Adipocyte (in vitro differentiated cells): Measurements from ENCODE around the gene FAM236B.
"Not testable (repeated sequence)": the region's sequence is repeated elsewhere in the genome, so short reads cannot be mapped to it uniquely, and the experiment has no call there.

Source experiments
- DNase-seq: peaks from one replicate; pipeline ENCODE4 v3.0.0-alpha.2; 2015; ENCODE audit warnings: low read depth
- H3K27me3 ChIP-seq: replicated peaks from 2 replicates; pipeline ENCODE4 v1.7.0; 2013; ENCODE audit warnings: mild to moderate bottlenecking, low read length, moderate library complexity; ENCODE audit not compliant: control insufficient read depth, insufficient read depth
- H3K36me3 ChIP-seq: 2 replicates; pipeline ENCODE4 v1.7.0; 2013; ENCODE audit warnings: low read length, mild to moderate bottlenecking, moderate library complexity; ENCODE audit not compliant: control insufficient read depth, insufficient read depth, severe bottlenecking
- H3K4me1 ChIP-seq: 2 replicates; pipeline ENCODE4 v1.7.0; 2013; ENCODE audit warnings: mild to moderate bottlenecking, low read length, moderate library complexity; ENCODE audit not compliant: control insufficient read depth, insufficient read depth
- H3K4me3 ChIP-seq: 2 replicates; pipeline ENCODE4 v1.7.0; 2013; ENCODE audit warnings: mild to moderate bottlenecking, low read length, moderate library complexity
- H3K9ac ChIP-seq: 2 replicates; pipeline ENCODE4 v1.7.0; 2013; ENCODE audit warnings: mild to moderate bottlenecking, low read length, moderate library complexity
- H3K9me3 ChIP-seq: 2 replicates; pipeline ENCODE4 v1.7.0; 2013; ENCODE audit warnings: mild to moderate bottlenecking, low read length, moderate library complexity; ENCODE audit not compliant: control insufficient read depth

FAM236B gene

DNA sequence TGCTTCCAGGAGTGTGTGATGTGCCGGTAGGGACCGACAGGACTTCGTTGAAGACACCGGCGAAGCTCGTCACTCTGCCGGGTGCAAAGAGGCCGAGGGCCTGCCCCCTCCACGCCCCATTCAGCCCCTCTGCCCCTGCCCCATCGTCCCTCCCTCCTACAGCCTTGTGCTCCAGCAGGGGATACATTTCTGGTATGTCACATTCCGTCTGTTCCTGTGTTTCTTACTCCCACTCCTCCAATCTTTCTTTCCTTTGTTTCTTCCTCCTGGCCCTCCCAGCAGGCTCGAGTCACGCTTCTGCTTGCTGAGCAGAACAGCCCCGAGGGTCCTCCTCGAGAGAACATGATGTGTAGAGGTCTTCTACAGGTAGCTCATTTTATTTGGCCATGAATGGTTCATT lies at the start of gene FAM236B:
TSS of gene FAM236B (minus strand) at position 101 of the 400 bp plus-strand sequence. CDS start at position 1, 100 bp downstream.
- not testable (repeated sequence) for H3K4me3 ChIP-seq, H3K9ac ChIP-seq, H3K9me3 ChIP-seq, DNase-seq, H3K27me3 ChIP-seq, H3K4me1 ChIP-seq, H3K36me3 ChIP-seq

DNA sequence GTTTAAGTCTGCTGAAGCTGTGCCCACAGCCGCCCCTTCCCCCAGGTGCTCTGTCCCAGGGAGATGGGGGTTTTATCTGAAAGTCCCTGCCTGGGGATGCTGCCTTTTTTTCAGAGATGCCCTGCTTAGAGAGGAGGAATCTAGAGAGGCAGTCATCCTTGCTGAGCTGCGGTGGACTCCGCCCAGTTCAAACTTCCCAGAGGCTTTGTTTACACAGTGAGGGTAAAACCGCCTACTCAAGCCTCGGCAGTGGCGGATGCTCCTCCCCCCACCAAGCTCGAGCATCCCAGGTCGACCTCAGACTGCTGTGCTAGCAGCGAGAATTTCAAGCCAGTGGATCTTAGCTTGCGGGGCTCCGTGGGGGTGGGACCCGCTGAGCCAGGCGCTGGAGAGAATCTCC lies 48.2 kb upstream of the FAM236B start:
- H3K9ac ChIP-seq, H3K27me3 ChIP-seq, H3K4me3 ChIP-seq, H3K4me1 ChIP-seq, H3K9me3 ChIP-seq, DNase-seq, H3K36me3 ChIP-seq: not testable (repeated sequence)

DNA sequence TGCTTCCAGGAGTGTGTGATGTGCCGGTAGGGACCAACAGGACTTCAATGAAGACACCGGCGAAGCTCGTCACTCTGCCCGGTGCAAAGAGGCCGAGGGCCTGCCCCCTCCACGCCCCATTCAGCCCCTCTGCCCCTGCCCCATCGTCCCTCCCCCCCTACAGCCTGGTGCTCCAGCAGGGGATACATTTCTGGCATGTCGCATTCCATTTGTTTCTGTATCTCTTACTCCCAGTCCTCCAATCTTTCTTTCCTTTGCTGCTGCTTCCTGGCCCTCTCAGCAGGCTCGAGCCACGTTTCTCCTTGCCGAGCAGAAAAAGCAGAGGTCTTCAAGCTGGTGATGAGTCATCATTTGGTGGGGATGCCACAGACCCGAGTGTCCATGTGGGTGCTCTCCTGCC lies 25.6 kb upstream of the FAM236B start, which contains the start of gene FAM236D:
TSS of gene FAM236D (minus strand) at position 101 of the 400 bp plus-strand sequence. CDS start at position 1, 100 bp downstream.
- not testable (repeated sequence) for H3K4me1 ChIP-seq, H3K36me3 ChIP-seq, H3K9ac ChIP-seq, DNase-seq, H3K27me3 ChIP-seq, H3K9me3 ChIP-seq, H3K4me3 ChIP-seq

DNA sequence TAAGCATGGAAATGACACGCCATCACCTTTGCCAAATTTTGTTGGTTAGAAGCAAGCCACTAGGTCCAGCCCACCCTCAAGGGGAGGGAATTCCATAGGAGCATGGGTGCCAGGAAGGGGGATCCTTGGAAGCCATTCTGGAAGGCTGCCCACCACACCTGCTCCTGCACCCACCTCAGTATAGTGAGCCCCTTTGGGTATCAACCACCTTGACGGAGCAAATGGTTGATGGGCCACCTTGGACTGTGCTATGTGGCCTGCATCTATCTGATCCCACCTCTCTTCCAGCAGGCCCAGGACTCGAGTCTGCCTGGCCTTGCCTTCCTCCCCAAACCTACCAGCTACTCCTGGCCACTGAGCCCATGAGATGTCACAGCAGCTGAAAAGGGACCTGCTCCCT lies 7.9 kb upstream of the FAM236B start:
- H3K4me3 ChIP-seq, H3K4me1 ChIP-seq, H3K9me3 ChIP-seq, H3K9ac ChIP-seq, H3K36me3 ChIP-seq, DNase-seq, H3K27me3 ChIP-seq: not testable (repeated sequence)

DNA sequence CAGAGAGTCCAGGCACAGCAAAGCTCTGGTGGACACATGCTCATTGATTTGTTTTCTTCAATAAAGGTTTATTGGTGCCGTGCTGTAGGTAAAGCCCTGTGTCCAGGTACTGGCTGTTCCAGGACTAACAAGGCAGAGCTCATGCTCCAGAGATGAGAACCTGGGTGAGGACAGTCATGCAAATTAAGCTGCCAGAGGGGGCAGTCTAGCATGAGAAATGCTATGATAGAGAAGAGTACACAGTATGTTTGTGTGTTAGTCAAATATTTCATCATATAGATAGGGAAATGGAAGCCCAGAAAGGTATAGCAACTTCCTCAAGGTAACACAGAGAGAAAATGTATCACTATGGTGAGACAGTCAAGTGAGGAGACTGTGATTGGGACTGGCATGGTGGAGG lies 5.7 kb upstream of the FAM236B start:
- not testable (repeated sequence) for H3K9me3 ChIP-seq, H3K36me3 ChIP-seq, H3K4me1 ChIP-seq, H3K4me3 ChIP-seq, H3K27me3 ChIP-seq, H3K9ac ChIP-seq, DNase-seq

DNA sequence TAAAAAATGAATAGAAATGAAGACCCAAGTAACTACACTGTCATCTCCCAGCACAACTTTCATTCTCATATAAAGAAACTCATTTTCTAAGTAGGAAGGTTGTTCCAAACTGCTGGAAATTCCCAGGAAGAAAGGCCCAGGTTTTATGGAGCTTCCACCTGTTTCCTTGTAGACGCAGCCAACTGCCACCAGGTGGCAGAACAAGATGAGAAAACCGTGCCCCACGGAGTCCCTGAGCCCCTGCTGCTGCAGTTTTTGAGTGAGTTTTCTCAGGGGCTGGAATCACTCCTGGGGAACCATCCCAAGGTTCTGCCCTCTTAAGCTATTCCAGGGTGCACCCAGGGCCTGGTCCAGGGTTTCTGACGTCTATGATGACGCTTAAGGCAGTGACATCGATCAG lies 1.5 kb upstream of the FAM236B start:
- not testable (repeated sequence) for H3K9ac ChIP-seq, H3K4me1 ChIP-seq, H3K4me3 ChIP-seq, H3K9me3 ChIP-seq, H3K27me3 ChIP-seq, H3K36me3 ChIP-seq, DNase-seq

DNA sequence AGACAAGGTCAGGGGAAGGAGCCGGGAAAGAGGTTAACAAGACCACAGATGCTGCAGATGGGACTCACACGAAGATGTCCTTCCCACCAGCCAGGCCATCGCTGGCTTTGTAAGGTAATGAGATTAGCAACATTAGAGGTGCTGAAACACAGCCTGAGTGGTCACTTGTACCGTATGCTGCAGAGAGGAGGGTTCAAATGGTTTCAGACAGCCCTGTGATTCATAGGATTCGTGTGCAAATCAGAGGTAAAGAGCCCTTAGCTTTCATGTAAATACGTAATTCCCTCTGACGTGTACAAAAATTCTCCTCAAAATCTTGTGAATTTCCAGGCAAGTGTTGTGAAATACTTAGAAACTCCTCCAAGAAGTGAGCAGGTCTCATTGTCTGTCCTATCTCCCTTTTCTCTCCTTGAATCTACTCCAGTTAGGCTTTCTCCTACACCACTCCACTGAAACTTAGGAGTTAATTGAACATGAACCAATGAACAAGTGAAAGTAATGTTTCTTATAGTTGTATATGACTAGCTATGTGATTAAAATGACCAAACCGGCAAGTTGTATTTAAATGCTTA lies 991 bp upstream of the FAM236B start:
- H3K4me3 ChIP-seq, DNase-seq, H3K36me3 ChIP-seq, H3K9ac ChIP-seq, H3K9me3 ChIP-seq, H3K4me1 ChIP-seq, H3K27me3 ChIP-seq: not testable (repeated sequence)

DNA sequence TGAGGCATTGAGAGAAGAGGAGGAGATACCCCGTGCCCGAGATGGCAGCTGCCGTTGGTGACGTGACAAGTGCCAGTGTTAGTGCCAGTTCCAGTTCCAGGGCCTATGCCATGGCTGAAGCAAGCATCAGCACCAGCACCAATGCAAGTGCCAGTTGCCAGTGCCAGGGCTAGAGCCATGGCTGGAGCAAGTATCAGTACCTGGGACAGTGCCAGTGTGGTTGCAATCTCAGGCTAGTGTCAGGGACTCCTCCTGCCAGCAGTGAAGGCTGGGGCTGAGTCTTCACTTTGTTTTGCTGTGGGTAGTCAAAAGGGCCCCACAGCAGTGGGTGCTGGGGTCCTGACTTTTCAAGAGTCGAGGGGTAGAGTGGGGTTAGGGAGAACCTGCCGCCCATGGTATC lies 4.3 kb downstream of the FAM236B start:
- H3K4me1 ChIP-seq, H3K9me3 ChIP-seq, H3K9ac ChIP-seq, H3K27me3 ChIP-seq, H3K4me3 ChIP-seq, DNase-seq, H3K36me3 ChIP-seq: not testable (repeated sequence)

DNA sequence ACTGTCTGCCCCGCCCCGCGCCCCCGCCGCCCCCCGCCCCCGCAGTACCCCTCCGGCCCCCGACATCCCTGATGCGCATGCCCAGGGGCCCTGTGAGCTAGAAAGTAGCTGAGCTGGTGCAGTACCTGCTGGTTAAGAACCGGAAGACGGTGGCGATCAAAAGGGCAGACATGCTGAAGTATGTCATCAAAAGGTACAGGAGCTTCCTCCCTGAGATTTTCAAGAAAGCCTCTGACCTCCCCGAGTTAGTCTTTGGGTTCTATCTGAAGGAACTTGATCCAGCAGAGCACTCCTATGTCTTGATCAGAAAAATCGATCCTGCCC lies 5.0 kb downstream of the FAM236B start:
- not testable (repeated sequence) for H3K4me1 ChIP-seq, H3K36me3 ChIP-seq, H3K9me3 ChIP-seq, DNase-seq, H3K27me3 ChIP-seq, H3K9ac ChIP-seq, H3K4me3 ChIP-seq

DNA sequence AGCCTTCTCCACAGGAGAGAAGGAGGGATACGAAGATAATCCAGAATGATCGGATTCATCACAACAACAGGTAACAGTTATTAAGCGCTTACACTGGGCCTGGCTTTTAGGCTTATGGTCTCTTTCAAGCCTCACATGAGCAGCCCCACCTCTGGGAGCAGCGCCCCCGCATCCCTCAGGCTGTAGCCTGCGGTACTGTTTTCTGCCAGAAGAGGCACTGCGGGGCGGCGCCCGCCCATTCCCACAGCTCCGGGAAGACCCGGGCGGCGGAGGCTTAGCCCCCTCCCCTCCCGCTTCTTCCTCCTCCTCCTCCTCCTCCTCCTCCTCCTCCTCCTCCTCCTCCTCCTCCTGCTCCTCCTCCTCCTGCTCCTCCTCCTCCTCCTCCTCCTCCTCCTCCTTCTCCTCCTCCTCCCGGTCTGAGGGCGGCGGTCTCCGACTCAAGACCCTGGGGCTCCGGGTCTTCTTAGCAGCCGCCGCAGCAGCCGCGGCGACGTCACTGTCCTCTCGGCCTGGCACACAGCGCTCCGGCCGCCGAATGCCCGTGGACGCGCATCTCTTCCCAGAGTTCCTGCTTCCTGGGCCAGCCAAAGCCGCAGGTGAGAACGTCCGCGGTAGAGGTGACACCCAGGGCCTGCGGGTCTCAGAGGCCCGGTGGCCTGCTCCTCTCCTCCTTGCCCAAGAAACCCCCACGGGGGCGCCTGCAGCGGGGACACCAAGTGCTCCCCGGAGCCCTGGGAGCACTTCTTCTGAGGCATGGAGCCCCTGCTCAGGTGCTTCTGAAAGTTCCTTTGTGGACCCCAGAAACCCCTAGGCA lies 5.6 kb downstream of the FAM236B start, which contains the start of gene DMRTC1B:
TSS of gene DMRTC1B (plus strand) at position 238 of the 814 bp plus-strand sequence. CDS start 68,246 bp downstream, outside the sequence.
- not testable (repeated sequence) for H3K4me1 ChIP-seq, DNase-seq, H3K4me3 ChIP-seq, H3K36me3 ChIP-seq, H3K27me3 ChIP-seq, H3K9ac ChIP-seq, H3K9me3 ChIP-seq

DNA sequence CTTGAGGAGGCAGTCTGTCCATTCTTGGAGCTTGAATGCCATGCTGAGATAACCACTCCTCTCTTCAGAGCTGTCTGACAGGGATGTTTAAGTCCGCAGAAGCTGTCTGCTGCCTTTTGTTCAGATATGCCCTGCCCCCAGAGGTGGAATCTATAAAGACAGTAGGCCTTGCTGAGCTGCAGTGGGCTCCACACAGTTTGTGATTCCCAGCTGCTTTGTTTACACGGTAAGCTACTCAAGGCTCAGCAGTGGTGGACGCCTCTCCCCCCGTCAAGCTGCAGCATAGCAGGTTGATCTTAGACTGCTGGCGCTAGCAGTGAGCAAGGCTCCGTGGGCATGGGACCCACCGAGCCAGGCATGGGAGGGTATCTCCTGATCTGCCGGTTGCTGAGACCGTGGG lies 22.0 kb downstream of the FAM236B start:
- DNase-seq, H3K9ac ChIP-seq, H3K4me3 ChIP-seq, H3K9me3 ChIP-seq, H3K27me3 ChIP-seq, H3K36me3 ChIP-seq, H3K4me1 ChIP-seq: not testable (repeated sequence)

DNA sequence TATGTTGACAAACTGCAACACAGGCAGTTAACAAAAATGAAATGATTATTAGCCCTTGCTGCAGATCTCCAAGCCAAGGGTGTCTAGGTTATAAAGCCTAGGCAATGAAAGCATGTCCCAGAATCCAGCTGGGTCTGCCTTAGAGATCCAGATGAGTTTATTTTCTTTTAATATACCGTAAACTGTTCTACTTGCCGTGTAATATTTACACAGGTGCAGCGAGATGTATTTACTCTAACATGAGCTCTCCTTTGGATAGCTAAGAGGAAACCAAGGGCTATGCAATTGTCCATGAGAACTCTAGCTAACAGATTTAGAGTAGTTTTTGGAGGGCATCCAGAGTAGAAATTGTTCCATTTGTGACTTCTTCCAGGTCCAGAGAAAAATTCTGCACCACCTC lies 33.9 kb downstream of the FAM236B start:
- H3K27me3 ChIP-seq, H3K9me3 ChIP-seq, DNase-seq, H3K36me3 ChIP-seq, H3K9ac ChIP-seq, H3K4me1 ChIP-seq, H3K4me3 ChIP-seq: not testable (repeated sequence)
